ENCODE results near the gene CCDC57. TPM values are rescaled to one million over a fixed set of nuclear protein-coding genes. Genes with fewer than 3 reads are reported as not detected.

Gene CCDC57
- total and polyA plus RNA-seq, 3 experiments from 2014 or later, result 39.2 to 77.6 (median 69.8) TPM

- peak overlapping the region; percentile 67 for H3K27ac ChIP-seq (ENCODE audit: low read depth, low read length)
- H3K27ac Mint-ChIP-seq, result peak overlapping the region in 1 of 8 donors; percentile 54
Measured at GRCh38 chr17:82095777-82096708, 116.6 kb downstream of the CCDC57 start.

GRCh38 chr17:82094931-82095776, 117.5 kb downstream of the CCDC57 start:
- H3K27me3 ChIP-seq (ENCODE audit: insufficient read depth, low read length, poor library complexity, severe bottlenecking), result no peaks in the 10 kb centered on the region
- no peaks in the 10 kb centered on the region for H3K9me3 Mint-ChIP-seq
- no peak overlapping the region for H3K4me3 ChIP-seq (ENCODE audit: low read length)
- peaks cover 0 to 28% (median 2%) of the 10 kb centered on the region in 3 donors for H3K36me3 Mint-ChIP-seq
- CTCF ChIA-PET, result no interaction called here
- DNase-seq, result peak in 1 of 5 donors; percentile 48
- peak overlapping the region in 1 of 8 donors; percentile 50 for H3K27ac Mint-ChIP-seq
- H3K9me3 ChIP-seq (ENCODE audit: low read length), result no peaks in the 10 kb centered on the region
- POLR2A ChIA-PET, result no interaction called here
- peaks cover 14% of the 10 kb centered on the region for H3K4me1 ChIP-seq (ENCODE audit: insufficient read depth, low read length)
- H3K4me1 Mint-ChIP-seq, result peaks cover 0 to 11% (median 5%) of the 10 kb centered on the region in 3 donors
- H3K27ac ChIP-seq (ENCODE audit: low read depth, low read length), result no peak overlapping the region
- peak overlapping the region in 1 of 7 donors; percentile 40 for H3K4me3 Mint-ChIP-seq
- H3K36me3 ChIP-seq (ENCODE audit: insufficient read depth, low read length), result no peaks in the 10 kb centered on the region
- no peaks in the 10 kb centered on the region for H3K27me3 Mint-ChIP-seq

More at GRCh38 chr17:82095777-82096708, 116.6 kb downstream of the CCDC57 start:
- CTCF ChIA-PET, result no interaction called here
- Histone ChIP-seq H3K9me3 (ENCODE audit: low read length) (no peaks in the 10 kb centered on the region), H3K27me3 (ENCODE audit: insufficient read depth, low read length, poor library complexity, severe bottlenecking) (no peaks in the 10 kb centered on the region), H3K4me1 (ENCODE audit: insufficient read depth, low read length) (peaks cover 14% of the 10 kb centered on the region), H3K4me3 (ENCODE audit: low read length) (no peak overlapping the region), H3K36me3 (ENCODE audit: insufficient read depth, low read length) (no peaks in the 10 kb centered on the region)
- no peaks in the 10 kb centered on the region for H3K9me3 Mint-ChIP-seq
- peaks cover 0 to 14% (median 5%) of the 10 kb centered on the region in 3 donors for H3K4me1 Mint-ChIP-seq
- no peaks in the 10 kb centered on the region for H3K27me3 Mint-ChIP-seq
- H3K4me3 Mint-ChIP-seq, result peak overlapping the region in 5 of 7 donors; percentile 24 to 87 (median 62)
- peaks cover 0 to 21% (median 2%) of the 10 kb centered on the region in 3 donors for H3K36me3 Mint-ChIP-seq
- no peak for DNase-seq
- POLR2A ChIA-PET, result no interaction called here

- CTCF ChIA-PET, result interaction anchor here (1.5 kb wide), 1 partner anchor 27 kb away, joined by 3 read pairs; no protein-coding TSS in a partner anchor
- H3K4me3 Mint-ChIP-seq, result no peak overlapping the region
- H3K36me3 Mint-ChIP-seq, result peaks cover 0 to 44% (median 2%) of the 10 kb centered on the region in 3 donors
- POLR2A ChIA-PET, result no interaction called here
- DNase-seq, result peak in 1 of 5 donors; percentile 43
- Histone ChIP-seq H3K4me3 (ENCODE audit: low read length) (no peak overlapping the region), H3K36me3 (ENCODE audit: insufficient read depth, low read length) (no peaks in the 10 kb centered on the region), H3K9me3 (ENCODE audit: low read length) (no peaks in the 10 kb centered on the region), H3K4me1 (ENCODE audit: insufficient read depth, low read length) (peaks cover 7% of the 10 kb centered on the region), H3K27ac (ENCODE audit: low read depth, low read length) (no peak overlapping the region), H3K27me3 (ENCODE audit: insufficient read depth, low read length, poor library complexity, severe bottlenecking) (no peaks in the 10 kb centered on the region)
- no peak overlapping the region for H3K27ac Mint-ChIP-seq
- peaks cover 0 to 3% (median 2%) of the 10 kb centered on the region in 3 donors for H3K4me1 Mint-ChIP-seq
- H3K9me3 Mint-ChIP-seq, result no peaks in the 10 kb centered on the region
- no peaks in the 10 kb centered on the region for H3K27me3 Mint-ChIP-seq
Measured at GRCh38 chr17:82092995-82093751, 119.5 kb downstream of the CCDC57 start.

- ChIA-PET POLR2A (no interaction called here), CTCF (interaction anchor here (1.5 kb wide), 1 partner anchor 26 kb away, joined by 3 read pairs; no protein-coding TSS in a partner anchor)
- Mint-ChIP-seq H3K4me1 (peaks cover 0 to 3% (median 2%) of the 10 kb centered on the region in 3 donors), H3K36me3 (peaks cover 0 to 48% (median 2%) of the 10 kb centered on the region in 3 donors), H3K27me3 (no peaks in the 10 kb centered on the region), H3K9me3 (no peaks in the 10 kb centered on the region), H3K27ac (no peak overlapping the region), H3K4me3 (no peak overlapping the region)
- Histone ChIP-seq H3K4me3 (ENCODE audit: low read length) (no peak overlapping the region), H3K27me3 (ENCODE audit: insufficient read depth, low read length, poor library complexity, severe bottlenecking) (no peaks in the 10 kb centered on the region), H3K9me3 (ENCODE audit: low read length) (no peaks in the 10 kb centered on the region), H3K4me1 (ENCODE audit: insufficient read depth, low read length) (peaks cover 7% of the 10 kb centered on the region), H3K36me3 (ENCODE audit: insufficient read depth, low read length) (no peaks in the 10 kb centered on the region), H3K27ac (ENCODE audit: low read depth, low read length) (no peak overlapping the region)
- DNase-seq, result peak in 1 of 5 donors; percentile 35
Measured at GRCh38 chr17:82092628-82092994, 120.0 kb downstream of the CCDC57 start.

- ChIA-PET POLR2A (no interaction called here), CTCF (interaction anchor here (0.7 to 1.5 kb wide), 2 partner anchors 26 to 54 kb away, joined by 3 read pairs; partner anchors contain the start of gene DCXR)
- H3K36me3 ChIP-seq (ENCODE audit: insufficient read depth, low read length), result no peaks in the 10 kb centered on the region
- H3K27ac Mint-ChIP-seq, result no peak overlapping the region
- no peaks in the 10 kb centered on the region for H3K9me3 Mint-ChIP-seq
- no peaks in the 10 kb centered on the region for H3K9me3 ChIP-seq (ENCODE audit: low read length)
- no peak for DNase-seq
- no peaks in the 10 kb centered on the region for H3K27me3 ChIP-seq (ENCODE audit: insufficient read depth, low read length, poor library complexity, severe bottlenecking)
- H3K27me3 Mint-ChIP-seq, result no peaks in the 10 kb centered on the region
- no peak overlapping the region for H3K4me3 Mint-ChIP-seq
- H3K4me1 ChIP-seq (ENCODE audit: insufficient read depth, low read length), result peaks cover 6% of the 10 kb centered on the region
- peaks cover 0 to 3% (median 2%) of the 10 kb centered on the region in 3 donors for H3K4me1 Mint-ChIP-seq
- H3K27ac ChIP-seq (ENCODE audit: low read depth, low read length), result no peak overlapping the region
- no peak overlapping the region for H3K4me3 ChIP-seq (ENCODE audit: low read length)
- H3K36me3 Mint-ChIP-seq, result peaks cover 0 to 52% (median 2%) of the 10 kb centered on the region in 3 donors
Measured at GRCh38 chr17:82092094-82092586, 120.5 kb downstream of the CCDC57 start.

- no peak overlapping the region for H3K27ac Mint-ChIP-seq
- no peaks in the 10 kb centered on the region for H3K9me3 Mint-ChIP-seq
- Histone ChIP-seq H3K4me1 (ENCODE audit: insufficient read depth, low read length) (no peaks in the 10 kb centered on the region), H3K4me3 (ENCODE audit: low read length) (no peak overlapping the region), H3K36me3 (ENCODE audit: insufficient read depth, low read length) (no peaks in the 10 kb centered on the region), H3K27me3 (ENCODE audit: insufficient read depth, low read length, poor library complexity, severe bottlenecking) (no peaks in the 10 kb centered on the region), H3K27ac (ENCODE audit: low read depth, low read length) (no peak overlapping the region), H3K9me3 (ENCODE audit: low read length) (no peaks in the 10 kb centered on the region)
- ChIA-PET CTCF (interaction anchor here (0.7 to 1.5 kb wide), 2 partner anchors 25 to 54 kb away, joined by 3 read pairs; partner anchors contain the start of gene DCXR), POLR2A (no interaction called here)
- no peak overlapping the region for H3K4me3 Mint-ChIP-seq
- no peaks in the 10 kb centered on the region for H3K27me3 Mint-ChIP-seq
- peaks cover 0 to 58% (median 2%) of the 10 kb centered on the region in 3 donors for H3K36me3 Mint-ChIP-seq
- H3K4me1 Mint-ChIP-seq, result peaks cover 0 to 2% (median 0%) of the 10 kb centered on the region in 3 donors
- no peak for DNase-seq
Measured at GRCh38 chr17:82091264-82092066, 121.2 kb downstream of the CCDC57 start.

All from CD8-positive, alpha-beta memory T cell (primary cell).